Breast epithelium (tissue), 3 donors: ENCODE data around the gene STIM1.

Experiments
- CTCF ChIP-seq, 3 donors: fragments of 450-650 bp; IDR thresholded peaks; one replicate each; pipeline ENCODE4 v1.5.1; 2016 to 2017; ENCODE audit warnings: antibody characterized with exemption in 3 of 3, mild to moderate bottlenecking in 3 of 3, moderate library complexity in 3 of 3
- POLR2A ChIP-seq: fragments of 450-650 bp; IDR thresholded peaks from one replicate; pipeline ENCODE4 v1.6.1; 2016; ENCODE audit warnings: antibody characterized with exemption, mild to moderate bottlenecking, moderate library complexity
- POLR2AphosphoS5 ChIP-seq, 3 donors: sonication (generic); formaldehyde crosslinking; IDR thresholded peaks; one replicate each; pipeline ENCODE4 v1.6.1; 2017; ENCODE audit warnings: antibody characterized with exemption in 3 of 3

GRCh38 chr11:3856856-3857553 lies 1.5 kb downstream of the STIM1 start:
- TF ChIP-seq CTCF (IDR thresholded peaks at IDR 0.05) (no peak), POLR2AphosphoS5 (IDR thresholded peaks at IDR 0.05) (no peak), POLR2A (no peak)
